BE2C (cell line): Measurements from ENCODE around the gene LPIN1.

Source experiments
- DNase-seq: peaks from one replicate; pipeline ENCODE4 v3.0.0-alpha.2; 2020
- H3K27me3 ChIP-seq: fragments of 250-450 bp; sonication (Bioruptor Pico); 2 replicates; pipeline ENCODE4 v1.5.1; 2020; ENCODE audit warnings: mild to moderate bottlenecking
- H3K36me3 ChIP-seq: fragments of 250-450 bp; sonication (Bioruptor Pico); 2 replicates; pipeline ENCODE4 v1.5.1; 2020; ENCODE audit warnings: mild to moderate bottlenecking
- H3K4me1 ChIP-seq: fragments of 250-450 bp; sonication (Bioruptor Pico); 2 replicates; pipeline ENCODE4 v1.5.1; 2020
- H3K4me3 ChIP-seq: 2 replicates; pipeline ENCODE4 v1.5.1; 2011; ENCODE audit warnings: low read depth, low read length
- H3K9me3 ChIP-seq: fragments of 250-450 bp; sonication (Bioruptor Pico); 2 replicates; pipeline ENCODE4 v1.5.1; 2020
- TF ChIP-seq, protein P1 (sequence below): IDR thresholded peaks from 2 replicates; pipeline ENCODE4 v1.5.1; 2012; ENCODE audit warnings: mild to moderate bottlenecking, low read depth, low read length

Gene LPIN1

DNA sequence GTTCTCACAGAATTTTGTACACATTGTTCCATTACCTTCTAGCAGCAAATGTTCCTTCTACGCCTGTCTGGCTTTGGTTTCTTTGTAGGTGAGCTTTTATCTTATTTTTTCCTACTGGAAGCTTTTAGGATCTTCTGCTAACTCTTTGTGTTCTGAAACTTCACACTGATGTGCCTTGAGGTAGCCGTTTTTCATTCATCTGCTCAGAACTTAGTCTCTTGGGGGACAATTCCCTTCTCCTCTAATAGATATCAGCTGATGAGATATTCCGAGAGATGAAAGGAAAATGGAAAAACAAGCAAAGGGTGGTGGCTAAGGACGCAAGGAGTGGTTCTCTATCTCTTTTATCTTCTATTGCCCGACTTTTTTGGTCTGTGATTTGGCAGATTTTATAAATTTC lies 27.8 kb upstream of the LPIN1 start:
- no peaks in the 10 kb centered on the region for H3K36me3 ChIP-seq
- H3K9me3 ChIP-seq, result no peaks in the 10 kb centered on the region
- DNase-seq, result no peak
- H3K27me3 ChIP-seq, result no peaks in the 10 kb centered on the region
- peak overlapping the region; percentile 20 for H3K4me3 ChIP-seq
- peaks cover 39% of the 10 kb centered on the region for H3K4me1 ChIP-seq
- TF ChIP-seq, protein P1, sequence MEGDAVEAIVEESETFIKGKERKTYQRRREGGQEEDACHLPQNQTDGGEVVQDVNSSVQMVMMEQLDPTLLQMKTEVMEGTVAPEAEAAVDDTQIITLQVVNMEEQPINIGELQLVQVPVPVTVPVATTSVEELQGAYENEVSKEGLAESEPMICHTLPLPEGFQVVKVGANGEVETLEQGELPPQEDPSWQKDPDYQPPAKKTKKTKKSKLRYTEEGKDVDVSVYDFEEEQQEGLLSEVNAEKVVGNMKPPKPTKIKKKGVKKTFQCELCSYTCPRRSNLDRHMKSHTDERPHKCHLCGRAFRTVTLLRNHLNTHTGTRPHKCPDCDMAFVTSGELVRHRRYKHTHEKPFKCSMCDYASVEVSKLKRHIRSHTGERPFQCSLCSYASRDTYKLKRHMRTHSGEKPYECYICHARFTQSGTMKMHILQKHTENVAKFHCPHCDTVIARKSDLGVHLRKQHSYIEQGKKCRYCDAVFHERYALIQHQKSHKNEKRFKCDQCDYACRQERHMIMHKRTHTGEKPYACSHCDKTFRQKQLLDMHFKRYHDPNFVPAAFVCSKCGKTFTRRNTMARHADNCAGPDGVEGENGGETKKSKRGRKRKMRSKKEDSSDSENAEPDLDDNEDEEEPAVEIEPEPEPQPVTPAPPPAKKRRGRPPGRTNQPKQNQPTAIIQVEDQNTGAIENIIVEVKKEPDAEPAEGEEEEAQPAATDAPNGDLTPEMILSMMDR, result no peak

DNA sequence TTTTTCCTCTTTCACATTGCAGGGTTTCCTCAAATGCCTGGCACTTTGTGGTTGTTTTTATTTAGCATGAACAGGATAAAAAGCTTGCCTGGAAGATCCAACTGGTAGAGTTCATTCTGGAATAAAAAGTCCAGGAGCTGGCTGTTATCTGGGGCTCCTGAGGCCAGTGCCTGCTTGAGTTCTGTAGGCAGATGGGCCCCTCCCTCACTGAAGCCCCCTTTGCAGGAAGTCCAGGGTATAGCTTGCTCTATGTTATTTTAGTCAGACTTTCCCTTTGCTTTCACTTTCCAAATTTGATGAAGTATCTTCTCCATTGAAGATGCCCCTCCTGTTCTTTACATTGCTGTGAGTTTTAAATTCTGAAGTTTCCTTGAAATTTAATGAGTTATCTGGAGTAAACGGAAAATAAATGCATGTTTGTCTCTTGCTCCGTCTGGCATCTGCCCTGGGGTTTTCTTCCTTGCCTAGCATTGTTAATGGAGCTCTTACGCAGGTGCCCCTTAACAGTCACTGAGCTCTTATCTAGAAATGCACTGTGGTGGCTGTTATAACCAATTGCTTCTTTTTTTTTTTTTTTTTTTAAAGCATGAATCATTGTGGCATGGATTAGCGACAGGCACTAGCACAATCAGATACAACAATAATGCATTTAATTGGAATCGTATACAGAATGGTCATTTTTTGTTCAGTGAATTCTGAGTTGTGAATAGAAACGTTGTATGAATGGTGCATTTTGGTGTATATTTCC lies 27.0 kb upstream of the LPIN1 start:
- H3K27me3 ChIP-seq, result no peaks in the 10 kb centered on the region
- peaks cover 43% of the 10 kb centered on the region for H3K4me1 ChIP-seq
- H3K9me3 ChIP-seq, result no peaks in the 10 kb centered on the region
- no peaks in the 10 kb centered on the region for H3K36me3 ChIP-seq
- TF ChIP-seq, protein P1, result no peak
- H3K4me3 ChIP-seq, result peak overlapping the region; percentile 20
- DNase-seq, result peak; percentile 80

DNA sequence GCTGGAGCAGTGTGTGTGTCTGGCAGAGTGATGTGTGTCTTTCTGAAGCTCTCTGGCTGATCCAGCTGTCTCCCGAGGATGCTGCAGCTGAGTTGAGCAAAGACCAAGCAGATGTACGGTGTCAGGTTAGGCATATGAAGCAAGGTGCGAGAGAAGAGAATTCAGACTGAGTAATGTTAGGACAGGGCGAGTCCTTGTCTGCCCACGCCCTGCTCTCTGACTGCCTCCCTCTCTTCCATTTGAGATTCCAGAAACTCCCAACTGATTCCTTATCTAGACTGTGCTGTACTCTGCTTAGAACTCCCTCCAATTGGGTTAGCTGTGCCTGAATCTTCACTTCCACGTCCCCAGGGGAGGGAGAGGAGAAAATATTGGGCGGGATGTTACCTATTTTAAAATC lies 25.7 kb upstream of the LPIN1 start:
- peaks cover 50% of the 10 kb centered on the region for H3K4me1 ChIP-seq
- H3K4me3 ChIP-seq, result no peak overlapping the region
- DNase-seq, result peak; percentile 43
- no peaks in the 10 kb centered on the region for H3K27me3 ChIP-seq
- H3K36me3 ChIP-seq, result no peaks in the 10 kb centered on the region
- no peaks in the 10 kb centered on the region for H3K9me3 ChIP-seq
- TF ChIP-seq, protein P1, result no peak

DNA sequence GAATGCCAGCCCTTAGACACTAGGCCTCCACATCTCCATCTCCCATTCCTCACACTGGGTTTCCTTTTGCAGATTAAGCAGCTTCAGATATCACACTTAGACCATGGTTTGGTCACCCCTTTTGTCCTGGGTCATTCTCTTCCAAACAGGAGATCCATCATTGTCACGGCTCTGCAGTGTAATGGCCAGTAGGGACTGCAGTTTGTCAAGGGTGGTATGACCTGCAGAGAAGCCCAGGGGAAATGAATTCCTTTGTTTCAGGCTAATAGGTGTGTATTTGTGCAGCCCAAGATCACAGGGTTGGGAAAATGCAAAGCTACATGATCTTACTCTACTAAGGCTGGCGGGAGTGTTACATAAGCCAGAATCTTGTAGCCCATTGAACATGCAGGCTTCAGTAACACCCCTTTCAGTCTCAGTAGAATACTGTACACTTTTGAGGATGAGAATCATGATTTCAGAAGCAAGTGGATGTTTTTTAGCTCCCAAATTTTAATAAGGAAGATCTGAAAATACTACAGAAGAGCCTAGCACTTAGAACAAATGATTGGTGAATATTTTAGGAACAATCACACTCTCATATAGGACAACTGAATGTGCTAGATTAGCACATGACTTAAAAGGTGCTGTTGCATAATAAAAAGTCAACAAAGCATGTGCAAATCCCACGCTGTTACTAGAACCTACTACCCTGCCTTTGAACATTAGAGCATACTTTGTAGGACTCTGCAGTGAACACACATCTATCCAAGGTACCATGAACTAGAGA lies 24.0 kb upstream of the LPIN1 start:
- H3K4me1 ChIP-seq, result peaks cover 58% of the 10 kb centered on the region
- no peak for DNase-seq
- no peaks in the 10 kb centered on the region for H3K27me3 ChIP-seq
- H3K36me3 ChIP-seq, result no peaks in the 10 kb centered on the region
- no peak overlapping the region for H3K4me3 ChIP-seq
- H3K9me3 ChIP-seq, result no peaks in the 10 kb centered on the region
- TF ChIP-seq, protein P1, result no peak

DNA sequence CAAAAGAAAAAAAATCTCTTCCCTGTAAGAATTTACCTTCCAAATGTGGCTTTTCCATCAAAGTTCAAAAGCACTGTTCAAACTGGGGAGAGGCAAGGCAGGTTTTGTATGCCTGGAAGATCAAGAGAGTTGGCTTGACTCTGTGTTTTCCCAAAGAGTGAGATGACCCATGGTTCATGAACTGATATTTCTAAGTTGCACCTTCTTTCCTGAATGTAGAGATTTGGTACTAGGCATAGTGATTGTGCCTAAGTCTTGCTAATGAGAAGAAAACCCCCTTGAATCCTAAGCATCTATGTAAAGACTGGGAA lies 23.4 kb upstream of the LPIN1 start:
- no peak overlapping the region for H3K4me3 ChIP-seq
- H3K4me1 ChIP-seq, result peaks cover 56% of the 10 kb centered on the region
- TF ChIP-seq, protein P1, result no peak
- no peaks in the 10 kb centered on the region for H3K27me3 ChIP-seq
- no peak for DNase-seq
- no peaks in the 10 kb centered on the region for H3K9me3 ChIP-seq
- H3K36me3 ChIP-seq, result no peaks in the 10 kb centered on the region

DNA sequence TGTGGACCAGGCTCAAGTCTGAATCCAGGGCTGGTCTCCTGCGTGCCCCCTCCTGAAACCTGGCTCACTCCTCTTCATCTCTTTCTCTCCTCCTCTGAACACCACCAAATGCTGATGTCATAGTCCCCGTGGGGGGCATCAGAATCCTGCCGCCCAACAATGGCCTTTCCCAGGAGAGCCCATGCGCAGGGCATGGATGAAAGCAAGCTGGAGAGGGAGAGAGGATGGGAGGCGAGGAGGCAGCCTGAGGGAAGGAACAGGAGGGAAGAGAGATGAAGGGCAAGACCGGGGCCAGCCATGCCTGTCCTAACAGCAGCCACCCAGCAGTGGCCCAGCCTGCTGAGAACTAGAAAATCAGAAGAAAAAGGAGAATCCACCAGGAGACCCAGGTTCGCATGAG lies 22.3 kb upstream of the LPIN1 start:
- Histone ChIP-seq H3K9me3 (no peaks in the 10 kb centered on the region), H3K4me3 (no peak overlapping the region), H3K4me1 (peaks cover 49% of the 10 kb centered on the region), H3K36me3 (no peaks in the 10 kb centered on the region), H3K27me3 (no peaks in the 10 kb centered on the region)
- no peak for DNase-seq
- TF ChIP-seq, protein P1, result no peak
